H1 (cell line): ENCODE results near the gene ARID4B. TPM values are rescaled to one million over a fixed set of nuclear protein-coding genes. Genes with fewer than 3 reads are reported as not detected.
A peak's percentile ranks its signal among the peaks of the same experiment; 100 is the strongest.

Source experiments
- ASH2L ChIP-seq: fragments of 200-600, 300-600 bp; sonication (generic); IDR thresholded peaks from one replicate; pipeline ENCODE4 v1.7.1; 2017; ENCODE audit warnings: low read length
- ATF2 ChIP-seq: IDR thresholded peaks from 2 replicates; pipeline ENCODE4 v1.6.1; 2012; ENCODE audit warnings: low read length, inconsistent platforms
- BACH1 ChIP-seq: IDR thresholded peaks from 2 replicates; pipeline ENCODE4 v1.6.1; 2012; ENCODE audit warnings: low read length, improper control_type of control experiment
- CBX8 ChIP-seq: fragments of 300-800, 300-1000 bp; sonication (generic); IDR thresholded peaks from 2 replicates; pipeline ENCODE4 v1.7.1; 2016; ENCODE audit warnings: low read depth, low read length, borderline replicate concordance
- CHD1 ChIP-seq: IDR thresholded peaks from 2 replicates; pipeline ENCODE4 v1.6.1; 2012; ENCODE audit warnings: low read depth, low read length, improper control_type of control experiment
- CTBP2 ChIP-seq: IDR thresholded peaks from 2 replicates; pipeline ENCODE4 v1.7.0; 2011; ENCODE audit warnings: borderline replicate concordance, mild to moderate bottlenecking, moderate library complexity, mixed read lengths, low read length; ENCODE audit not compliant: insufficient read depth, insufficient read length
- EGR1 ChIP-seq: IDR thresholded peaks from 2 replicates; pipeline ENCODE4 v1.6.1; 2011; ENCODE audit warnings: low read depth, low read length, borderline replicate concordance
- EZH2 ChIP-seq: fragments of 200-600 bp; sonication (generic); IDR thresholded peaks from 2 replicates; pipeline ENCODE4 v1.7.1; 2012; ENCODE audit warnings: low read depth, mild to moderate bottlenecking, moderate library complexity, low read length, inconsistent platforms; ENCODE audit not compliant: severe bottlenecking
- JUN ChIP-seq: IDR thresholded peaks from 2 replicates; pipeline ENCODE4 v1.6.1; 2011; ENCODE audit warnings: low read depth, mild to moderate bottlenecking, improper control_type of control experiment, low read length
- JUND ChIP-seq: IDR thresholded peaks from 2 replicates; pipeline ENCODE4 v1.6.1; 2011; ENCODE audit warnings: mild to moderate bottlenecking, improper control_type of control experiment, low read length
- KDM1A ChIP-seq: fragments of 200-600, 300-600 bp; sonication (generic); IDR thresholded peaks from 2 replicates; pipeline ENCODE4 v1.7.1; 2016; ENCODE audit warnings: mild to moderate bottlenecking, low read length, borderline replicate concordance
- MAFK ChIP-seq: IDR thresholded peaks from 2 replicates; pipeline ENCODE4 v1.6.1; 2012; ENCODE audit warnings: low read depth, mild to moderate bottlenecking, improper control_type of control experiment, low read length
- PHF8 ChIP-seq: fragments of 200-600 bp; sonication (generic); conservative IDR thresholded peaks from 2 replicates; pipeline ENCODE4 v1.7.1; 2012; ENCODE audit warnings: low read depth, mild to moderate bottlenecking, inconsistent platforms, low read length, moderate library complexity
- POLR2AphosphoS5 ChIP-seq: IDR thresholded peaks from 2 replicates; pipeline ENCODE4 v1.6.1; 2011; ENCODE audit warnings: low read depth, low read length
- RBBP5 ChIP-seq: IDR thresholded peaks from 2 replicates; pipeline ENCODE4 v1.7.1; 2012; ENCODE audit warnings: low read depth, mild to moderate bottlenecking, inconsistent platforms, low read length, moderate library complexity, borderline replicate concordance
- RFX5 ChIP-seq: IDR thresholded peaks from 2 replicates; pipeline ENCODE4 v1.6.1; 2011; ENCODE audit warnings: low read depth, low read length, improper control_type of control experiment, borderline replicate concordance
- SAP30 ChIP-seq: fragments of 300-600 bp; sonication (generic); IDR thresholded peaks from 2 replicates; pipeline ENCODE4 v1.7.1; 2012; ENCODE audit warnings: low read length, moderate library complexity, mild to moderate bottlenecking, inconsistent platforms; ENCODE audit not compliant: insufficient read depth, insufficient replicate concordance
- SIRT6 ChIP-seq: IDR thresholded peaks from one replicate; pipeline ENCODE4 v1.7.1; 2012; ENCODE audit warnings: low read length, inconsistent platforms
- SP2 ChIP-seq: IDR thresholded peaks from 2 replicates; pipeline ENCODE4 v1.6.1; 2012; ENCODE audit warnings: mild to moderate bottlenecking, low read length, inconsistent platforms
- SUZ12 ChIP-seq: fragments of 200-600 bp; sonication (generic); IDR thresholded peaks from 2 replicates; pipeline ENCODE4 v1.6.1; 2012; ENCODE audit warnings: mild to moderate bottlenecking, inconsistent platforms, low read length, moderate library complexity, mixed read lengths
- TAF7 ChIP-seq: optimal IDR thresholded peaks from 2 replicates; pipeline ENCODE3; 2011; ENCODE audit warnings: low read depth, mild to moderate bottlenecking, inconsistent platforms, low read length, moderate library complexity, borderline replicate concordance
- TBP ChIP-seq: IDR thresholded peaks from 2 replicates; pipeline ENCODE4 v1.6.1; 2011; ENCODE audit warnings: low read depth, low read length, improper control_type of control experiment
- ZNF274 ChIP-seq: IDR thresholded peaks from 2 replicates; pipeline ENCODE4 v1.7.0; 2012; ENCODE audit warnings: low read length, borderline replicate concordance; ENCODE audit errors: extremely low read depth
- polyA plus RNA-seq, 7 experiments: library from polyadenylated mRNA; depleted of rRNA in 3 of 7; stranded (reverse) in 5 of 7; unstranded in 2 of 7; fragments of >200 nt in 5 of 7; fragments of 200-250 nt in 2 of 7; gene quantifications; 1 replicate in 5 of 7; 2 replicates in 1 of 7; 4 replicates in 1 of 7; pipeline versions ENCODE4 v1.2.1 to v1.2.3, GENCODE V29; 2011 to 2013; ENCODE audit warnings: missing spikeins in 2 of 7, mixed read lengths in 2 of 7
- total RNA-seq: library from RNA; stranded (reverse); fragmentation: NEBNext Ultra II Directional; extraction: Animal tissue kit (Norgen Biotek cat#: 25700); gene quantifications from 2 replicates; pipeline ENCODE4 v1.2.1, GENCODE V29; 2021

The ARID4B gene
- total and polyA plus RNA-seq, 2 of the 8 experiments (the other 6 are each of a cell fraction or from before 2014, with no cell fraction given), result 5.1 to 28.8 TPM

- TF ChIP-seq POLR2AphosphoS5 (no peak), ASH2L (no peak), CHD1 (0 out of 2 replicates have a peak, but pooled peaks have one; percentile 37), TAF7 (no peak), ATF2 (no peak), MAFK (no peak), SAP30 (peak; percentile 38), RBBP5 (no peak; the same call in 1 of the 2 replicates), KDM1A (no peak), EZH2 (no peak), JUND (no peak), JUN (no peak), SUZ12 (no peak), SP2 (no peak), PHF8 (0 out of 2 replicates have a peak, but pooled peaks have one; percentile 1), CBX8 (no peak), EGR1 (no peak), TBP (no peak), ZNF274 (no peak), BACH1 (no peak), SIRT6 (no peak), CTBP2 (no peak), RFX5 (no peak)
Measured at GRCh38 chr1:235326719-235327558, 1.0 kb downstream of the ARID4B start (continued).
